CMK (cell line): ENCODE results near the gene CMTM6.
"Not testable (repeated sequence)": the region's sequence is repeated elsewhere in the genome, so short reads cannot be mapped to it uniquely, and the experiment has no call there.

Experiments used
- DNase-seq: peaks from one replicate; pipeline ENCODE4 v3.0.0-alpha.2; 2010; ENCODE audit warnings: low read depth

CMTM6 gene, protein sequence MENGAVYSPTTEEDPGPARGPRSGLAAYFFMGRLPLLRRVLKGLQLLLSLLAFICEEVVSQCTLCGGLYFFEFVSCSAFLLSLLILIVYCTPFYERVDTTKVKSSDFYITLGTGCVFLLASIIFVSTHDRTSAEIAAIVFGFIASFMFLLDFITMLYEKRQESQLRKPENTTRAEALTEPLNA

DNA sequence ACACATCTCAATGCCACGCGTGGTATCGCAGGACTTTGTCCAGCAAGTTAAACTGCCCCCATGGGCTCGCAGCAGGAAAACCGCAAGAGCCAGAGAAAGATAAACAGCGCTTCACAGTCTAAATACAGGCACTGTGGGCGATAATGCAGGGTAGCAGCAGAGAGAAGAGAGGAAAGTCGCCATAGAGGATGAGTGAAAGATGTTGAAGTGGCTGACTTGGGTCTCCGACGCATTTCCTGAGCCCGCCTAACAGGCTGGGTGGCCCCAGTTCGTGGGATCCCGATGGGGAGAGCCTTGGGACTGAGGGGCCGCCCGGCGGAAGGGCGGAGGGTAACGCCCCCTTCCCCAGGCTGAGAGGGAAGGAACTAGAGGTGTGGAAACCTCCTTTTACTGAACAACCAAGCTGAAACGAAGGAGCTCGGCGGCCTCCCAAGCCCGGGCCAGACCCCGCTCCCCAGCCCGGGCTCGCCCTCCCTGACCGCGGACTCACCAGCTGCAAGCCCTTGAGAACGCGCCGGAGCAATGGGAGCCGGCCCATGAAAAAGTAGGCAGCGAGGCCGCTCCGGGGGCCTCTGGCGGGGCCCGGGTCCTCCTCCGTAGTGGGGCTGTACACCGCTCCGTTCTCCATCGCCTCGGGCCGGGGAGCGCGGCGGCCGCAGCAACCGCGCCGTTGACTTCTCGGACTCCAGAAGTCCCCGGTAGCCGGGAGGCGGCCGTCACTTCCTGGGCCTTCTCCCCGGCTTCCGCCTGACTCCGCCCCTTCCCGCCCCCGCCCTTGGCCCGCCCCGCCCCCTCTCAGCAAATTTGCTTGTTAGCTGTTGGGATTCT is at the start of gene CMTM6:
TSS of gene CMTM6 (minus strand) at position 735 of the 828 bp plus-strand sequence. CDS start at position 628, 107 bp downstream.
- no peak for DNase-seq

DNA sequence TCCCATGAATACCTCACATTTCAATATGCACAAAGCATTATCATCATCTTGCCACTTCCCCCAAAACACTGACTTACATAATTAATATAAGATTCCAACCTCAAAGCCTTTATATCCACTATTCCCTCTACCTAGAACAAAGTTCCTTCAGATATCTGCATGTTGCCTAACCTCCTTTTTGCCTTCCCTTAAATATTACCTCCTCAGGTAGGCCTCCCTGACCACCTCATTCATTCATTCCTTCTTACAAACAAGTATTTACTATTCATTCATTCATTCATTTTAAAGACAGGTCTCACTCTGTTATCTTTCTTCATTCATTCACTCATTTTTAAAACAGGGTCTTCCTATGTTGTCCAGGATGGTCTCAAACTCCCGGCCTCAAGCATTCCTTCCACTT is 49.4 kb upstream of the CMTM6 start:
- DNase-seq = no peak

DNA sequence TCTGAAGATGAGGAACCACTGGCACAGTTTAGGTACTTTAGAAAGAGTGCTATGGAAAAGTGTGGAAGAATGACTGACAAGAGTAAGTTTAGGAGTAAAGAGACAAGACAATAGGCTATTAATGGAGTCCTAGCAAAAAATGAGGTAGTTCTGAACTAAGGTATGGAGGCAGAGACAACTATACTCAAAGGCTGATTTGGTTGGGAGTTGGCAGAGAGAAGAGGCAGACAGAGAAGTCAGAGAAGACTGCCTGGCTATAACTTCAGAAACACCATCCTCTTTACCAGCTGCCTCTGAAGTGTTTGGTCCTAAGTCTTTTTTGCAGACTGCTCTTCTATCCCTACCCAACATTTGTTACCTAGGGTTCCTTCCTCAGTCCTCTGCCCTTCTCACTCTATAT is 48.8 kb upstream of the CMTM6 start:
- no peak for DNase-seq

DNA sequence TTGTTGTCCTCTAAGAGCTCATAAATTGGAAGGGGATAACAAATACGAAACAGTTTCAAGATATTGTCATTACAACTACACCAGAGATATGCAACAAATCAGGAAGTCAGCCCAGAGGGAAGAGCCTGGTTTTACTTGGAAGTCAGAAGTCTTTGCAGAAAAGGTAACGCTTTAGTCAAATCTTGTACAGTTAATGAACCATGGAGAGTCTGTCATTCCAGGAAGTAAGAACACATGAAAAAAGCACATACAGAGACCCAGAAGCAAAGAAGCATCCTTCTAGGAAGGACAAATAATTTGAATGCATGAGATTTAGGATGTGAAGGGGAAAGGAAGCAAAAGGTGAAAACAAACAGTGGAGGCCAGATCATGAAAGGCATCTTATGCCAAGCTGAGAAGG is 48.4 kb upstream of the CMTM6 start:
- no peak for DNase-seq

DNA sequence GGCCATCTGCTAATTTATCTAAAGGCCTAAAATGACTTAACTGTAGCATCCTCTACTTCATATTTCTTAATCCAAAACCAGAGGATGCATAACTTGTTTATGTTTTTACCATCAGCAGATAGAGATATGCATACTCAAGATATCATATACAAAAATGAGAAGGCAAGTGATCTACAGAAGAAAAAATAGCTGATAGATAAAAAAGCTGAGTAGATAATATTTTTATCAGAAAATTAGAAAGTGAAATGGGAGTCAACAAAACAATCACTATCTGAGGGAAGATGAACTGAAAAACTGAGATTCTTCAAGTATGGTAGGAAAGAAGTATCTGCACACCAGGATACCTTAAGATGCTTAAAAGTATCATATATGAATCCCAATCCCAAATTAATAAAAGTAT is 42.7 kb upstream of the CMTM6 start:
- no peak for DNase-seq

DNA sequence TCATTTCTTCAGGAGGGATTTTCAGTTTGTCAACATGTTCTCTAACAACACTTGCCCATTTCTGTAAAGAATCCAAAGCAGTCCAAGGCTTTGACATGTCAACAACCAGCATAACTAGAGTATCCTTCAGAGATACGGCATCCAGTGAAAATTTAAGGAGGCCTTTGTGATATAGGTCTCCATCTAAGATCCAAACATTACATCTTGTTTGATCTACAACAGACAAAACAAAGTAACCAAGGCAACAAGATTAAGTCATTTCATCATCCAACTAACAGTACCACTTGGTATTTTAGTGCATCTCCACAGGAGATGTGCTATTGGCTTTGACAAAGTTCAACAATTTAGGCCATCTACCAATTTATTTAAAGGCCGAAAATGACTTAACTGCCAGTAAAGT is 42.2 kb upstream of the CMTM6 start:
- DNase-seq = no peak

DNA sequence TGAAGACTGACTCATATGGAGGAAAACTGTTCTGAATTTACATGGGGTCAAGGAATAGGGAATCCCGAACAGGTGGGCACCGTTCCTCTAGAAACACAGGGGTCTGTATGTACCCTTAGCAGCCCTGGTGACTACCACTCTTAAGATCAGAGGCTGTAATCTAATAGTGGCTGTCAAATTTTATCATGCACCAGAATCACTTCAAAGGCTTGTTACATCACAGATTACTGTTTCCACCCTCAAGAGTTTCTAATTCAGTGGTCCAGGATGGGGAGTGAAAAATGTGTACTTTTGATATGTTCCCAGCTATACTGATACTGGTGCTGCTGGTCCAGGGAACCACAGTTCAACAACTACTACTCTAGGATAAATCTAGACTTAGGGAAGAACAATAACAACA is 40.2 kb upstream of the CMTM6 start:
- no peak for DNase-seq

DNA sequence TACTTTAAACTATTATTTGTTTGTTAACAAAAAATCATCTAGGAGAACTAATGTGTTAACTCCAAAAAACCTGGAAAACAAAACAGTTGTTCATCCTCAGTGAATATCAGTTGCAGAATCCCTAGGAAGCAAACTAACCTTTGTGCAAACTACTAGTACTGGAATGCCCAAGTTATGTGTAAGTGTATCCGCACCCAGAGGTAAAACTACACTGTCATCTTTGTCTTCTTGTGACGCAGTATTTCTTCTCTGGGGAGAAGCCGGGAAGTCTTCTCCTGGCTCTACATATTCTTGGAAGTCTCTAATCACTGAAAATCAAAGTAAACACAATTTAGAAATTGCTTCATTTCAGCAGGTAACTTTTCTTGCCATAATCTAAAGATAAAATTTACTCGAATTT is 38.2 kb upstream of the CMTM6 start:
- DNase-seq = no peak

DNA sequence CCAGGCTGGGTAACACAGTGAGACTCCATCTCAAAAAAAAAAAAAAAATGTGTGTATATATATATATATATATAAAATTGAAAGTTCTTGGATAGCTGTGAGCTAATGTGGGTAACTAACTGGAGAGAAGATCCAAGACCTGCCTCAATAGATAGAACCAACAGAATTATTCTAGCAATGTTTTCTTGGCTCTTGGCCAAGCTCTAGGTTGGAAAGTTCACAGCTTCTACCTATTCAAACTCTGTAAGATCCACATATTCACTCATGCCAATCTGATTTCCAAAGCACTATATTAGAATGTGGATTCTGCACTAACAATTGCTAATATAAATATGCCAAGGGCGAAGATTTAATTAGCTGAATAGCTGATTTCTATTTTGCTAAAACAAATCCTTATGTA is 29.8 kb upstream of the CMTM6 start:
- DNase-seq = no peak

DNA sequence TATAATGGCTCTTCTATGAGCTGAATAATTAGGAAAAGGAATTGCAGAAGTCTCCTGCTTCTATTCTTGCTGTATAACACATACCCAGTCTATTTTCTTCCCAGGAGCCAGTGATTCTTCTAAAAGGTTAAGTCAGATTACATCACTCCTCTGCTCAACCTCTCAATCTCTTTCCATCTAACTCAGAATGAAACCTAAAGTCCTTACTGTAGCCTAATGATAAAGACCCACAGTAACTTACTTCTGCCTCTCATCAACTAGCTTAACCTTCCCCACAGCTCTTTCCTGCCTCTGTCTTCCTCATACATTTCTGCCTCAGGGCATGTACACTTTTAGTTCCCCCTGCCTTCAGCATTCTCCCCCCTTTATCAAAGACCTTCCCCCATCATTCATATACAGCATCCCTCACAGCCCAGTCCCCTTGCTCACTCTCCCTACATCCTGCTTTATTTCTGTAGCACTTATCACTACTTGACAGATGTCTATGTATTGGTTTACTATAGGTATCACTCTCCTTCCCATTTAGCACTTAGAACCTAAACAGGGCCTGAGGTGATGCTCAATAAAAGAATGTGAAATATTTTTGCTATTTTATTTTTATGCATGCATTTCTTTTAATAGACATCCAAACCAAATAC is 28.5 kb upstream of the CMTM6 start:
- DNase-seq = no peak

DNA sequence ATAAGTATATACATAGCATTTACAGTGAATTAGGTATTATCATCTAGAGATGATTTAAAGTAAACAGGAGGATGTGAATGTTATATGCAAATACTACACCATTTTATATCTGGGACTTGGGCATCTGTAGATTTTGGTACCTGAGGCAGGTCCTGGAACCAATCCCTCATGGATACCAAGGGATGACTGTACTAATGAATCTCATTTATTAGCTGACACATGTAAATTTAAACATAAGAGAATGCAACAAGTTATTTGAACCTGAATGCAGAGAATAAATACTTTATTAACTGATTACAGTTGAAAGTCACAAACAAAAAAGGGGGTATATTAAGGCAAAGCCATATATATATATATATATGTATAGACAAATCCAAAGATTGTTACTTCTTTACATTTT is 23.1 kb upstream of the CMTM6 start:
- no peak for DNase-seq

DNA sequence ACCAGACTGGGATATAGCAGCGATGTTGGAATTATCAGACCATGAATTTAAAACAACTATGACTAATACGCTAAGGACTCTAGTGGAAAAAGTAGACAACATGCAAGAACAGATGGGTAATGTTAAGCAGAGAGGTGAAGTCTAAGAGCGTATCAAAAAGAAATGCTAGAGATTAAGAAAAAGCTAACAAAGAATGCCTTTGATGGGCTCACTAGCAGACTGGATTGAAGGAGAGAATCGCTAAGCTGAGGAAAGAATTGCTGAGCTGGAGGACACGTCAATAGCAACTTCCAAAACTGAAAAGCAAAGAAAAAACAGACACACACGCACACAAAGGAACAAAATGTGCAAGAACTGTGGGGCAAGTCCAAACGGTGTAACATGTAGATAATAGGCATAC is 20.0 kb upstream of the CMTM6 start:
- no peak for DNase-seq

DNA sequence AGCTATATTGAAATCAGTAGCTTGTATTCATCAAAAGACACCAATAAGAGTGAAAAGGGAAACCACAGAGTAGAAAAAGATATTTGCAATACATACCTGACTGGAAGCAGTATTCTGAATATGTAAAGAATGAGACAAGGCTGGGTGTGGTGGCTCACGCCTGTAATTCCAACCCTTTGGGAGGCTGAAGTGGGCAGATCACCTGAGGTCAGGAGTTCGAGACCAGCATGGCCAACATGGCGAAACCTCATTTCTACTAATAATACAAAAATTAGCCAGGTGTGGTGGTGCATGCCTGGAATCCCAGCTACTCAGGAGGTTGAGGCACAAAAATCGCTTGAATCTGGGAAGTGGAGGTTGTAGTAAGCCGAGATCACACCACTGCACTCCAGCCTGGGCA is 16.3 kb upstream of the CMTM6 start:
- not testable (repeated sequence) for DNase-seq

DNA sequence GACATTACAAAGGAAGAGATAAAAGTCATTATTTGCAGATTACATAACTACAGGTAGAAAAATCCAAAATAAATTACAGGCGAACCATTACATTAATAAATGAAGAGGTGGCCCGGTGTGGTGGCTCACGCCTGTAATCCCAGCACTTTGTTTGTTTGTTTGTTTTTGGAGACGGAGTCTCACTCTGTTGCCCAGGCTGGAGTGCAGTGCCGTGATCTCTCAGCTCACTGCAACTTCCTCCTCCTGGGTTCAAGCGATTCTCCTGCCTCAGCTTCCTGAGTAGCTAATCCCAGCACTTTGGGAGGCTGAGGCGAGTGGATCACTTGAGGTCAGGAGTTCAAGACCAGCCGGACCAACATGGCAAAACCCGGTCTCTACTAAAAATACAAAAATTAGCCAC is 14.1 kb upstream of the CMTM6 start:
- not testable (repeated sequence) for DNase-seq

DNA sequence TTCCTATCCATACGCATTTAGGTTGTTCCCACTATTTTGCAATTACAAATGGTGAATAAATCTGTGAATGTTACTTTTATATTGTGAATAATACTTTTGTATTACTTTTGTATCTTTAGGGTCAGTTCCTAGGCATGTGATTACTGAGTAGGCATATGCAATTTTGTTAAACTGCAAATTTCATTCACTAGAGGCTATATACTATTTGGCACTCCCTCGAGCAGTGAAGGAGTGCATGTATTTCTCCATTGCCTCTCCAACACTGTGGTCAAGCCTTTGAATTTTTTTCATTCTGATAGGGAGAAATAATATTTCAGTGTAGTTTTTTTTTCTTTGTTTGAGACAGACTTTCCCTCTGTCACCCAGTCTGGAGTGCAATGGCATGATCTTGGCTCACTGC is 8.4 kb upstream of the CMTM6 start:
- no peak for DNase-seq

DNA sequence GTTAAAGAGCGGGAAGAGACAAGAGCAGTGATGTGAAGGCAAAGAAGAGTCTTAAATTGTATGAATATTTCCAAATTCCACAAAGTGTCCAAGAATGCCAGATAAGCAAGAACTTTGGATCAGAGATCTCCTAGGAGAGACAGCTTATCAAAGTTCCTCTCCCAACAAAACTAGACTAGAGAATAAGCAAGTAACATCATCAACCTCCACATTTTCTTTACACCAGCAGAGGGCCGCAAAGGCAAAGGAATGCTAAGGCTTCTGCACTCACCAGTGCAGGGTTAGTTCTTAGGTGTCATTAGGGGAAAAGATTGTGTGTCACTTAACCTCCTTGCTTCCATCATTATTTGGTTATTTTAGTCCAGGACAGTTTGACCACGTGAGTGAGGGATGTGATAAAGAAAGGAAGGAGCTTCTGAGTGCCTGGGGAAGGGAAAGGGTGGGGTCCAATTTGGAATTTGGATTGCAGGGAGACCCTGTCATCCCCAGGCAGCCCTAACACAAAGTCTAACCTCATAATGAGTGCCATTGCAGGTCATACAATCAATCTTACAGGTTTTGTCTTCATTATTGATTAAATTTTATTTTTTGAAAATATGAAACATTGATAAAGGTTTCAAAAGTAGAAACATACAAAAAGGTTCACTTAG is 7.5 kb upstream of the CMTM6 start:
- no peak for DNase-seq

DNA sequence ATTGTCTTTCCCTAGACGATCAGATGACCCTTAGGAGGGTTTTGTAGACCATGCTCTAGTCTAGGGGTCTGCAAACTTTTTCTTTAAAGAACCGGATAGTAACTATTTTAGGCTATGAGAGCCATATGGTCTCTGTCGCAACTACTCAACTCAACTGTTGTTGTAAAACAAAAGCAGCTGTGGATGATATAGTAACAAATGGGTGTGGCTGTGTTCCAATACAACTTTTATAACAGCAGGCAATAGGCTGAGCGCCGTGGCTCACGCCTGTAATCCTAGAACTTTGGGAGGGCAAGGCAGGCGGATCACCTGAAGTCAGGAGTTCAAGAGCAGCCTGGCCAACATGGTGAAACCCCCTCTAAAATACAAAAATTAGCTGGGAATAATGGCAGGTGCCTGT is 6.1 kb upstream of the CMTM6 start:
- no peak for DNase-seq

DNA sequence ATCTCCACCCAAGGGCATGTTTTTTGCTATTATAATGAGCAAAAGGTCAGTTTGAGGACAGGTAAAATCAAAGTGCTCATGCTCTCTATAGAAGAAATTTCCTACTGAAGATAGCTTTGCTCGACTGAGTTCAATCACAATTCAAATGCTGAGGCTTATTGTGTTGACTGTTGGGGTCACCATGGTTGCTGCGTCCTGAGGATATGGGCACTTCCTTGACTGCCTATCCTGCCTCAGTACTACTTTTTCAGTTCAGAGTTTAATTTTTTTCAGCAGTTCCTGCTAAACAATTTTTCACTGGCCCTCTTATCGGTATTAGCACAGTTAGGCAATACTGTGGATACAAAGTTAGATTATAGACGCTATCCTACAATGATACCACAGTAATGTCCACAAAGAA is 3.8 kb upstream of the CMTM6 start:
- no peak for DNase-seq

DNA sequence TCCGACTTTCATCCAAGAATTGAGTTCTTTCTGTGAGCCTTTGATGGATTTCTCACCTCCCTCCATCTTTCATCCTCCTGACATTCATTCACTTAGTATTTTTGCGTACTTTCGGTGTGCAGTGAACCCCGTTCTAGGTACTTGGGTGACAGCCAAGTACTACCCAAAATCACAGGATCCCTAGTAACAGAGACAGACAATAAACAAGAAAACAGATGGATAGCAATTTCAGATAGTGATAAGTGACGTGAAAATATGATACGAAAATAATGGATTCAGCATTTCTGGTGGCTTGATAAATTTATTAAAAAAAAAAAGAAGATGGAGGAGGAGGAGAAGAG is 264 bp upstream of the CMTM6 start:
- no peak for DNase-seq

DNA sequence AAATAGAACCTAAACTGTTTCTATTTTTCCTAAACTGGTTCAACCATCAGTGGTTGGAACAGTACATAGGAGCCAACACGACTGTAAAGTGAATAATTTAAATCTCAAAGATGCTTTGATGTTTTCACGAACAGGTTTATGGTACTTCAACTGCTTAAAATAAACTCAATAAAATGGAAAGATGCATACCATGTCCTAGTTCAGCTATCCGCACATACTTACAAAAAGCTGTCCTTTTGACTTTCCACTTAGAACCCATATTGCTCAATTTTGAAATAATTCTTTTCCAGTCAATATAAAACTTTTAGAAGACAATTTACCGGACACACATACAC is 902 bp downstream of the CMTM6 start:
- no peak for DNase-seq

DNA sequence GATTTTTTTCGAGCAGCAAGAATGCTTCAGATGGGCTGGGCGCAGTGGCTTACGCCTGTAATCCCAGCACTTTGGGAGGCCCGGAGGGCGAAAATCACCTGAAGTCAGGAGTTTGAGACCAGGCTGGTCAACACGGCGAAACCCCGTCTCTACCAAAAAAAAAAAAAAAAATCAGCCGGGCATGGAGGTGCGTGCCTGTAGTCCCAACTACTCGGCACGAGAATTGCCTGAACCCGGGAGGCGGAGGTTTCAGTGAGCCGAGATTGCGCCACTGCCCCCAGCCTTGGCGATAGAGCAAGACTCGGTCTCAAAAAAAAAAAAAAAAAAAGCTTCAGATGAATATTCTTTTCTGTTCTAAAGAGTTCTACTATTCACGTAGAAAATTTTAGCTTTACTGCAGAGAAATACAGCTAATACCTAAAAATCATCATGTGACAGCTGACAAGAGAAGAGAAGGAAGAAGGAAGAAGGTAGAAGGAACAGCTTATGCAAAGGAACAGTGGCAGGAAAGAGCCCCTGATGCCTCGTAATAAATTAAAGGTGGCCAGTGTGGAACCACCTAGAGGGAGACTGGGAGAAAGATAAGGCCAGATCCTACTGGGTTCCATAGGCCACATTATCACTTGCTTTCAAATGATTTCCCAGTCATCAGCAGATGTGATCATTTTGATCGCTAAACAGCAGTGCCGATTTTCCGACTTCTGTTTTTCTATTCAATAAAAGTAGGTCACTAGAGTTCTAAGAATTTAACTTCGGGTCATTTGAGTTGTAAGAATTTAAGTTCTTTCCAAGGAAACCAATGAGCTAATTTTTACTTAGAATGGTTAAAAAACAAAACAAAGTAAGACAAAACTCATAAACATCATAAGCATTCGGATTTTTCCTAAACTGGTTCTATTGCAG is 1.5 kb downstream of the CMTM6 start:
- no peak for DNase-seq

DNA sequence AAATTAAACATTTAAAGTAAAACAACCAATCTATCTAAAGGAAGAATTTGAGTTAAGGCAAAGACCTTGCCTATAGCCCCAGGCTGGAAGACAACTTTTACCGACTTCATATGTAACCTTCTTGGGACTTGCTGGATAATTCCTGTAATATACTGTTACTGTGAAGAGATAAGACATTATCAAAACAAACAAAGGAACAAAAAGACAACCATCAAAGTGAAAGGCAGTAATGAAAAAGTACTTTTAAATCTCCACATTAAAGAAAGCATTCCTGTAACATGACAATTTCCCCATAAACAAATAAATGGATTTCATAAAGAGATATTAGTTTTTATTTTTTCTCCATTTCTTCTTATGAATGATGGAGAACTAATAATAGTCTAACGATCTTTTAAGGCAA is 2.4 kb downstream of the CMTM6 start:
- DNase-seq = no peak
